HG03558 (cell line): ENCODE results near the gene RNF126.
"Not testable (repeated sequence)": the region's sequence is repeated elsewhere in the genome, so short reads cannot be mapped to it uniquely, and the experiment has no call there.

Experiments
- ATAC-seq: cut with Tn5 transposase; IDR thresholded peaks from one replicate; pipeline ENCODE4 v1.9.1; 2021; ENCODE audit warnings: moderate number of reproducible peaks; ENCODE audit not compliant: unreplicated experiment; ENCODE audit errors: extremely low read depth

The RNF126 gene

GRCh38 chr19:686589-687297 lies 23.7 kb upstream of the RNF126 start:
- ATAC-seq: no peak

- ATAC-seq: no peak
Observed at GRCh38 chr19:685454-685931, 22.5 kb upstream of the RNF126 start.

DNA sequence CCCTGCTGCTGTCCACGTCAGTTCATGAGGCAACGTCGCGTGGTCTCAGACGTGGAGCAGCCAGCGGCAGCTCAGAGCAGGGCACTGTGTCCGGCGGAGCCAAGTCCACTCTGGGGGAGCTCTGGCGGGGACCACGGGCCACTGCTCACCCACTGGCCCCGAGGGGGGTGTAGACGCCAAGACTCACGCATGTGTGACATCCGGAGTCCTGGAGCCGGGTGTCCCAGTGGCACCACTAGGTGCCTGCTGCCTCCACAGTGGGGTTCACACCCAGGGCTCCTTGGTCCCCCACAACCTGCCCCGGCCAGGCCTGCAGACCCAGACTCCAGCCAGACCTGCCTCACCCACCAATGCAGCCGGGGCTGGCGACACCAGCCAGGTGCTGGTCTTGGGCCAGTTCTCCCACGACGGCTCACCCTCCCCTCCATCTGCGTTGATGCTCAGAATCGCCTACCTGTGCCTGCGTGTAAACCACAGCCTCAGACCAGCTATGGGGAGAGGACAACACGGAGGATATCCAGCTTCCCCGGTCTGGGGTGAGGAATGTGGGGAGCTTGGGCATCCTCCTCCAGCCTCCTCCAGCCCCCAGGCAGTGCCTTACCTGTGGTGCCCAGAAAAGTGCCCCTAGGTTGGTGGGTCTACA lies 19.8 kb upstream of the RNF126 start:
- ATAC-seq: no peak

GRCh38 chr19:681029-682019 lies 18.3 kb upstream of the RNF126 start:
- peak; percentile 24 for ATAC-seq

- peak; percentile 40 for ATAC-seq
Observed at GRCh38 chr19:680287-681028, 17.4 kb upstream of the RNF126 start.

GRCh38 chr19:679418-680286 lies 16.6 kb upstream of the RNF126 start:
- ATAC-seq: no peak

GRCh38 chr19:678791-679388 lies 15.9 kb upstream of the RNF126 start:
- no peak for ATAC-seq

DNA sequence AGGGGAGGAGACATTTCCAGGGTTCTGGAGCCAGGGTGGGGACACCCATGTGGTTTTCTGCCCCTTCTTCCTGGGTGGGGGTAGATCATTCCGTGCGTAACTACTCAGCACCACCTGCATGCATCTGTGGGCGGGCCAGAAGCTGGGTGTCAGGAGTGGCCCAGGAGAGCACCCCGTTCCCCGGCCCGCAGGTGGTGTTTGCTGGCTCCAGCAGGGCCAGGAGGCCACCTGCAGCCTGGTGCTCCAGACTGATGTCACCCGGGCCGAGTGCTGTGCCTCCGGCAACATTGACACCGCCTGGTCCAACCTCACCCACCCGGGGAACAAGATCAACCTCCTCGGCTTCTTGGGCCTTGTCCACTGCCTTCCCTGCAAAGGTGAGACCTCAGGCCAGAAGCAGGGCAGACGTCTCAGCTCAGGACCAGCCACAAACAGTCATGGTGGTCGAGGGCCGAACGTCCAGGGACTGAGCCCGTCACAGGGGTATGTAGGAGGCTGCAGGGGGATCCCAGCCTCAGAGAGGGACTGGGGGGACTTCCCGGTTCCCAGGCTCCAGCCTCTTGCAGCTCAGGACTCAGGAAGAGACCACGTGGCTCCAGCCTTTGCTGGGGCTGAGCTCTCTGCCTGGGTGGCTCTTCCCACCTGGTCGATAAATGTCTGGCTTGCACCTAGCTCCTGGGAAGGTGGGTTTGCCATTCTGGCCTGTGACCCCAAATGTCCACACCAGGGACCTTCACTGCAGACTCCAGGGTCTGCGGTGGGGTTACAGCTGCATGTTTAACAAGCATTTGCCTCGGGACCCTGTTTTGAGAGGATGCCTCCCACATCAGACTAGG lies 14.8 kb upstream of the RNF126 start:
- no peak for ATAC-seq

- no peak for ATAC-seq
Observed at GRCh38 chr19:677201-677600, 14.2 kb upstream of the RNF126 start.

DNA sequence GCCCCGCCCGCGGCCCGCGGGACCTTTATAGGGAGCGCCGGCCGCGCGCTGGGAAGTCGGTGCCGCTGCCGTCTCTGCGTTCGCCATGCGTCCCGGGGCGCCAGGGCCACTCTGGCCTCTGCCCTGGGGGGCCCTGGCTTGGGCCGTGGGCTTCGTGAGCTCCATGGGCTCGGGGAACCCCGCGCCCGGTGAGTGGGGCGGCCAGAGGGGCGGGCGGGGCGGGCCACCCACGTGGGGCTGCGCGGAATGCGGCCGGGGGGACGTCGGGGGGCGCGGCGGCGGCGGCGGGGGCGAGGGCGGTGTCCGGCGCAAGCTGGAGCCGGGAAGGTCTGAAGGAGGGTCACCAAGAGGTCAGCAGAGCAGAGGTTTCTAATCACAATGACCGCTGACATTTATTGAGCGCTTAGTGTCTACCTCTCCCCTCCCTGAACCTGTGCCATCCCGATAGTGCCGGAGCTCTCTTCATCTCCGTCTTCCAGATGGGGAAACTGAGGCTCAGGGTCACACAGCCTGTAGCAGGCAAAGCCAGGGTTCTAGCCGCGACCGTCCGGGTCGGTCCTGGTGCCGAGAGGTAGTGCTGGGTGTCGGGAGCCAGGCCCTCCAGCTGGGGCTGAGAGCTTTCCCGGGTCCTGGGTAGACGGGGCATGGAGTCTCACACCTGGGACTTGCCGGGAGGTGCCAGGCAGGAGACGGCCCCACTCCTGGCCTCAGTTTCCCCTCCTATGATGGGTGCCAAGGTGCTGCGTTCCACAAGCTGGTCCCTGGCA lies 13.5 kb upstream of the RNF126 start, which contains the start of gene FSTL3:
Gene FSTL3, plus strand, starts transcription at position 54 of the 767 bp plus-strand sequence. Its CDS starts 32 bp downstream, at position 86.
- no peak for ATAC-seq

DNA sequence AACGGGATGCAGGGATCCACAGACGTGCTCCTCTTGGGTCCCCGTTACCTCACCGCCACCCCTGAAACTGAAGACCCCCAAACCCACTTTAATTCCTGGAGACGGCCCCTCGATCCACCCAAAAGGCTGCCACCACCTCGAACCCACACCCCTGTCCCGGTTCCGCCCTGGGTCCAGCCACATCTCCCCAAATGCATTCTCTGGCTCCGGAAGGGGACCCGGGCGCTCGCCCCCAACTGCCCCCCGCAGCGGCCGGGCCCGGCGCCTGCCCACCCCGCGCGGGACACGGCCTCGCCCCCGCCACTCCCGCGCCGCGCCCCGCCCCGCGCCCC lies 13.0 kb upstream of the RNF126 start:
- no peak for ATAC-seq

DNA sequence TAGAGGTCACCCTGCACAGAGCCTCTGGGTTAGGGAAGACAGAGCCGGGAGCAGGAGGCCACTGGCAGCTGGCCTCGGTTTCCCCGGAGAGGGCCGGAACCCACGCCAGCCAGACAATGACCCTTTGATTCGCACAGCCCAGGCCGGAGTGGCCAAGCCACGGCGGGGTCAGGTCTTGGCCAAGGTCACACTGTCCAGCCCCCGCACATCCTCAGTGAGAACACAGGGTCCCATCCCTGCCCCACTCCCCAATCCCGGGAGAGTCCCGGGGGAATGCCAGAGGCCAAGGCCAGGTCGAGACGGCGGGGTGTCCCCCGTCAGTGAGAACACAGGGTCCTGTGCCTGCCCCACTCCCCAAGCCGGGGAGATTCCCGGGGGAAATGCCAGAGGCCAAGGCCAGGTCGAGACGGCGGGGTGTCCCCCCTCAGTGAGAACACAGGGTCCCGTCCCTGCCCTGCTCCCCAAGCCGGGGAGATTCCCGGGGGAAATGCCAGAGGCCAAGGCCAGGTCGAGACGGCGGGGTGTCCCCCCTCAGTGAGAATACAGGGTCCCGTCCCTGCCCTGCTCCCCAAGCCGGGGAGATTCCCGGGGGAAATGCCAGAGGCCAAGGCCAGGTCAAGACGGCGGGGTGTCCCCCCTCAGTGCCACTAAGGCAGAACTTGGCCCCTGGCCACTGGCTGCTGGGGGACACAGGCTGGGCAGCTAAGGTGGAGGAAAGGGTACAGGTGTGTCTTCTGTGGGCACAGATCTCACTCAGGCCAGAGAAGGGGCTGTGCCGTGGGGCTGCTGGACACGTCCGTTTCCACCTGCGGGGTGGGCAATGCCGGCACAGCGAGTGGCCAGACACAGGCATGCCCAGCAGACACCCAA lies 11.5 kb upstream of the RNF126 start:
- ATAC-seq: no peak

DNA sequence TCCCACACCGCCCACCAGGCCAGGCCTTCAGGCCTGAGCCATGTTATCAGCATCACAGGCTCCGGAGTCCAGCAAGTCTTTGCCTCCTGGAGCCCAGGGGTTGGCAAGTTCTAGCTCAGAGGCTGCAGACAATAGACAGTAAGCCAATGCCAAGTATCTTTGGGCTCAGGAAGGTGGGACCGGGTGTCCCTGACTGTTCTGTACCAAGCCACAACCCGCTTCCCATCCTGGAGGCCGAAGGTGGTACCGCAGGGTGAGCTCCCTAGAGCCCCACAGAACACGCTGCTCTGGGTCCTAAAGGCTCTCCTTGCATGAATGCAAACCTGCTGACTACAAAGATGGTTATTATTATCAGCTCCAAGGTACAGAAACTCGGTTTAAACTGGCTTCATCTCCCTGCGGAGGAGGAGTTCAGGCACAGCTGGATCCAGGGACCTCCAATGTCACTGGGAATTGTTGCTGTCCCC lies 7.6 kb upstream of the RNF126 start:
- ATAC-seq: no peak

DNA sequence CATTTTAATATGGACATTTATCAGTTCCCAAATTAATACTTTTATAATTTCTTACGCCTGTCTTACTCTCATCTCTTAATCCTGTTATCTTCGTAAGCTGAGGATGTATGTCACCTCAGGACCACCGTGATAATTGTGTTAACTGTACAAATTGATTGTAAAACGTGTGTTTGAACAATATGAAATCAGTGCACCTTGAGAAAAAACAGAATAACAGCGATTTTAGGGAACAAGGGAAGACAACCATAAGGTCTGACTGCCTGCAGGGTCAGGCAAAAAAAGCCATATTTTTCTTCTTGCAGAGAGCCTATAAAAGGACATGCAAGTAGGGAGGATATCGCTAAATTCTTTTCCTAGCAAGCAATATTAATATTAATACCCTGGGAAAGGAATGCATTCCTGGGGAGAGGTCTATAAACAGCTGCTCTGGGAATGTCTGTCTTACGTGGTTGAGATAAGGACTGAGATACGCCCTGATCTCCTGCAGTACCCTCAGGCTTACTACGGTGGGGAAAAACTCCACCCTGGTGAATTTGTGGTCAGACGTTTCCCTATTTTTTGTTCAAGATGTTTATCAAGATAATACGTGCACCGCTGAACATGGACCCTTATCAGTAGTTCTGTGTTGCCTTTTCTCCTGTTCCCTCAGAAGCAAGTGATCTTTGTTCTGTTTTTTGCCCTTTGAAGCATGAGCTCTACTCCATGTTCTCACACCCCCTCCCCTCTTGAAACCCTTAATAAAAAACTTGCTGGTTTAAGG lies 5.8 kb upstream of the RNF126 start:
- ATAC-seq: not testable (repeated sequence)

GRCh38 chr19:666985-667573 lies 4.1 kb upstream of the RNF126 start:
- ATAC-seq: not testable (repeated sequence)
